Neural cell (in vitro differentiated cells): ENCODE measurements around the gene SRCAP. TPM values are rescaled to one million over a fixed set of nuclear protein-coding genes. Genes with fewer than 3 reads are reported as not detected.
"Not testable (repeated sequence)": the region's sequence is repeated elsewhere in the genome, so short reads cannot be mapped to it uniquely, and the experiment has no call there.

Source experiments
- H2AFZ ChIP-seq: fragments of 200-600, 300-800 bp; sonication (generic), shearing (Covaris generic); 2 replicates; pipeline ENCODE4 v1.6.0; 2014; ENCODE audit warnings: low read depth, mild to moderate bottlenecking, antibody characterized with exemption, low read length, moderate library complexity
- H3F3A ChIP-seq: fragments of 200-600 bp; shearing (Covaris generic); 2 replicates; pipeline ENCODE4 v1.6.1; 2016; ENCODE audit warnings: mild to moderate bottlenecking, moderate library complexity, mixed read lengths, antibody characterized with exemption, low read length; ENCODE audit not compliant: insufficient read depth, poor library complexity, severe bottlenecking
- H3K27ac ChIP-seq: fragments of 200-600, 300-800 bp; sonication (generic), shearing (Covaris generic); 2 replicates; pipeline ENCODE4 v1.5.1; 2014; ENCODE audit warnings: mild to moderate bottlenecking, low read length, moderate library complexity
- H3K27me3 ChIP-seq: fragments of 300-800, 200-600 bp; sonication (generic), shearing (Covaris generic); 2 replicates; pipeline ENCODE4 v1.6.0; 2014; ENCODE audit warnings: mild to moderate bottlenecking, low read depth, low read length, moderate library complexity; ENCODE audit not compliant: insufficient read depth
- H3K36me3 ChIP-seq: fragments of 300-800, 200-600 bp; sonication (generic), shearing (Covaris generic); 2 replicates; pipeline ENCODE4 v1.5.1; 2014; ENCODE audit warnings: mild to moderate bottlenecking, antibody characterized with exemption, low read length, moderate library complexity; ENCODE audit not compliant: insufficient read depth
- H3K4me2 ChIP-seq: fragments of 300-800, 200-600 bp; sonication (generic), shearing (Covaris generic); 2 replicates; pipeline ENCODE4 v1.6.0; 2014; ENCODE audit warnings: mild to moderate bottlenecking, low read length
- H3K4me3 ChIP-seq: fragments of 300-800, 200-600 bp; sonication (generic), shearing (Covaris generic); 2 replicates; pipeline ENCODE4 v1.5.1; 2014; ENCODE audit warnings: mild to moderate bottlenecking, low read length, moderate library complexity
- H3K79me2 ChIP-seq: fragments of 200-600 bp; shearing (Covaris generic); replicated peaks from 2 replicates; pipeline ENCODE4 v1.6.0; 2014; ENCODE audit warnings: mild to moderate bottlenecking, low read length, moderate library complexity; ENCODE audit not compliant: insufficient read depth
- H3K9ac ChIP-seq: fragments of 300-800, 200-600 bp; sonication (generic), shearing (Covaris generic); 2 replicates; pipeline ENCODE4 v1.6.1; 2016; ENCODE audit warnings: mild to moderate bottlenecking, low read length, mixed read lengths
- H3K9me2 ChIP-seq: fragments of 200-600 bp; shearing (Covaris generic); 2 replicates; pipeline ENCODE4 v1.6.1; 2016; ENCODE audit warnings: mild to moderate bottlenecking, low read length, mixed read lengths; ENCODE audit not compliant: insufficient read depth
- H3K9me3 ChIP-seq: fragments of 200-600, 300-800 bp; sonication (generic), shearing (Covaris generic); 2 replicates; pipeline ENCODE4 v1.6.1; 2016; ENCODE audit warnings: mild to moderate bottlenecking, mixed run types, low read length, moderate library complexity, mixed read lengths
- H4K20me1 ChIP-seq: fragments of 200-600 bp; shearing (Covaris generic); 2 replicates; pipeline ENCODE4 v1.6.1; 2016; ENCODE audit warnings: mild to moderate bottlenecking, mixed run types; ENCODE audit not compliant: insufficient read depth
- CTCF ChIP-seq: fragments of 450-650 bp; IDR thresholded peaks from 2 replicates; pipeline ENCODE4 v1.5.1; 2014; ENCODE audit warnings: antibody characterized with exemption, mild to moderate bottlenecking, moderate library complexity; ENCODE audit not compliant: poor library complexity, severe bottlenecking
- EP300 ChIP-seq: fragments of 450-650 bp; conservative IDR thresholded peaks from 2 replicates; pipeline ENCODE4 v1.6.1; 2014; ENCODE audit warnings: antibody characterized with exemption, mild to moderate bottlenecking, moderate library complexity; ENCODE audit not compliant: poor library complexity, severe bottlenecking
- EZH2 ChIP-seq: fragments of 200-600, 300-800 bp; shearing (Covaris generic), sonication (generic); IDR thresholded peaks from 2 replicates; pipeline ENCODE4 v1.6.1; 2014; ENCODE audit warnings: antibody characterized with exemption, low read length, borderline replicate concordance, mild to moderate bottlenecking; ENCODE audit not compliant: insufficient read depth, poor library complexity, severe bottlenecking
- MXI1 ChIP-seq: fragments of 450-650 bp; conservative IDR thresholded peaks from 2 replicates; pipeline ENCODE4 v1.6.1; 2014; ENCODE audit warnings: antibody characterized with exemption, mild to moderate bottlenecking; ENCODE audit not compliant: poor library complexity, severe bottlenecking
- POLR2AphosphoS5 ChIP-seq: IDR thresholded peaks from 2 replicates; pipeline ENCODE4 v1.6.1; 2012
- RAD21 ChIP-seq: fragments of 450-650 bp; conservative IDR thresholded peaks from 2 replicates; pipeline ENCODE4 v1.6.1; 2014; ENCODE audit warnings: antibody characterized with exemption, mild to moderate bottlenecking, moderate library complexity
- REST ChIP-seq: IDR thresholded peaks from 2 replicates; pipeline ENCODE4 v1.6.1; 2012; ENCODE audit warnings: borderline replicate concordance
- SMC3 ChIP-seq: fragments of 450-650 bp; conservative IDR thresholded peaks from 2 replicates; pipeline ENCODE4 v1.6.1; 2014; ENCODE audit warnings: antibody characterized with exemption, mild to moderate bottlenecking, moderate library complexity; ENCODE audit not compliant: poor library complexity
- TAF1 ChIP-seq: IDR thresholded peaks from 2 replicates; pipeline ENCODE4 v1.6.1; 2012; ENCODE audit warnings: low read depth
- polyA plus RNA-seq: library from polyadenylated mRNA; depleted of rRNA; stranded (reverse); fragments of >200 nt; gene quantifications from 2 replicates; pipeline ENCODE4 v1.2.3, GENCODE V29; 2014

The SRCAP gene
- polyA plus RNA-seq, 1 donor from 2014 or later: 0.76 TPM

- peaks cover 2% of the 10 kb centered on the region for H4K20me1 ChIP-seq
- H2AFZ ChIP-seq: no peak overlapping the region
- no peak overlapping the region for H3K9ac ChIP-seq
- H3K4me2 ChIP-seq: no peak overlapping the region
- no peaks in the 10 kb centered on the region for H3K9me2 ChIP-seq
- no peaks in the 10 kb centered on the region for H3F3A ChIP-seq
- TF ChIP-seq CTCF: no peak
- no peak for TF ChIP-seq EP300
- no peak for TF ChIP-seq SMC3
- TF ChIP-seq MXI1: no peak
- TF ChIP-seq RAD21: no peak
- TF ChIP-seq REST: no peak
- TF ChIP-seq EZH2: no peak
- TF ChIP-seq TAF1: no peak
- peaks cover 29% of the 10 kb centered on the region for H3K79me2 ChIP-seq
- no peak overlapping the region for H3K4me3 ChIP-seq
- H3K9me3 ChIP-seq: no peaks in the 10 kb centered on the region
- H3K36me3 ChIP-seq: peaks cover 5% of the 10 kb centered on the region
- no peak overlapping the region for H3K27ac ChIP-seq
- no peaks in the 10 kb centered on the region for H3K27me3 ChIP-seq
Measured at GRCh38 chr16:30700971-30701370, 2.0 kb downstream of the SRCAP start.

- H2AFZ ChIP-seq, H3K27ac ChIP-seq, H4K20me1 ChIP-seq, H3F3A ChIP-seq, H3K9ac ChIP-seq, H3K9me2 ChIP-seq, H3K36me3 ChIP-seq, H3K4me3 ChIP-seq, H3K27me3 ChIP-seq, H3K9me3 ChIP-seq, H3K4me2 ChIP-seq: not testable (repeated sequence)
- peaks cover 29% of the 10 kb centered on the region for H3K79me2 ChIP-seq
Measured at GRCh38 chr16:30703071-30703470, 4.1 kb downstream of the SRCAP start.

- no peak overlapping the region for H3K4me3 ChIP-seq
- no peaks in the 10 kb centered on the region for H3K9me2 ChIP-seq
- H3K4me2 ChIP-seq: no peak overlapping the region
- peaks cover 5% of the 10 kb centered on the region for H3K36me3 ChIP-seq
- no peak overlapping the region for H3K9ac ChIP-seq
- no peak overlapping the region for H2AFZ ChIP-seq
- H4K20me1 ChIP-seq: peaks cover 2% of the 10 kb centered on the region
- no peaks in the 10 kb centered on the region for H3K27me3 ChIP-seq
- no peaks in the 10 kb centered on the region for H3F3A ChIP-seq
- no peaks in the 10 kb centered on the region for H3K9me3 ChIP-seq
- H3K27ac ChIP-seq: no peak overlapping the region
- H3K79me2 ChIP-seq: peaks cover 28% of the 10 kb centered on the region
- TF ChIP-seq SMC3 (no peak), EP300 (no peak), REST (no peak), EZH2 (no peak), TAF1 (no peak), RAD21 (no peak), POLR2AphosphoS5 (no peak), CTCF (no peak), MXI1 (no peak)
Measured at GRCh38 chr16:30703971-30704370, 5.0 kb downstream of the SRCAP start.
